Measurements from ENCODE around the gene RELN.
"Not testable (repeated sequence)": the region's sequence is repeated elsewhere in the genome, so short reads cannot be mapped to it uniquely, and the experiment has no call there.

RELN gene

GRCh38 chr7:103541947-103542346 lies 447.5 kb downstream of the RELN start:
- DNase-seq, result no peak

GRCh38 chr7:103541026-103541425 lies 448.4 kb downstream of the RELN start:
- no peak for DNase-seq

- no peak for DNase-seq
Observed at GRCh38 chr7:103540338-103540737, 449.1 kb downstream of the RELN start.

GRCh38 chr7:103539875-103540274 lies 449.6 kb downstream of the RELN start:
- DNase-seq, result no peak

- DNase-seq, result no peak
Observed at GRCh38 chr7:103538964-103539709, 450.3 kb downstream of the RELN start.

- no peak for DNase-seq
Observed at GRCh38 chr7:103533761-103534160, 455.7 kb downstream of the RELN start.

GRCh38 chr7:103532955-103533354 lies 456.5 kb downstream of the RELN start:
- DNase-seq, result no peak

- DNase-seq, result no peak
Observed at GRCh38 chr7:103528152-103528551, 461.3 kb downstream of the RELN start.

- no peak for DNase-seq
Observed at GRCh38 chr7:103525937-103526336, 463.5 kb downstream of the RELN start.

- no peak for DNase-seq
Observed at GRCh38 chr7:103524042-103524907, 465.2 kb downstream of the RELN start.

GRCh38 chr7:103521937-103522336 lies 467.5 kb downstream of the RELN start:
- no peak for DNase-seq

GRCh38 chr7:103504505-103505135 lies 484.8 kb downstream of the RELN start:
- DNase-seq, result no peak

GRCh38 chr7:103501206-103501605 lies 488.3 kb downstream of the RELN start:
- DNase-seq, result no peak

- no peak for DNase-seq
Observed at GRCh38 chr7:103499976-103500375, 489.5 kb downstream of the RELN start.

GRCh38 chr7:103487419-103487818 lies 502.0 kb downstream of the RELN start:
- DNase-seq, result no peak

- not testable (repeated sequence) for DNase-seq
Observed at GRCh38 chr7:103486873-103487272, 502.6 kb downstream of the RELN start.

GRCh38 chr7:103480771-103481170 lies 508.7 kb downstream of the RELN start:
- DNase-seq, result no peak

GRCh38 chr7:103474956-103475355 lies 514.5 kb downstream of the RELN start:
- DNase-seq, result no peak

GRCh38 chr7:103469095-103469948 lies 520.1 kb downstream of the RELN start:
- no peak for DNase-seq

- no peak for DNase-seq
Observed at GRCh38 chr7:103466814-103467213, 522.6 kb downstream of the RELN start.

- no peak for DNase-seq
Observed at GRCh38 chr7:103462358-103462757, 527.1 kb downstream of the RELN start.

GRCh38 chr7:103447073-103447960 lies 542.1 kb downstream of the RELN start:
- peak; percentile 12 for DNase-seq

Measured in activated CD4-positive, alpha-beta T cell treated with anti-CD3 and anti-CD28 coated beads, Interleukin-2, amount 50 U/mL, for 1 hour (primary cell).